H9 (cell line): ENCODE data around the gene CDK14. TPM values are rescaled to one million over a fixed set of nuclear protein-coding genes. Genes with fewer than 3 reads are reported as not detected.

Experiments
- DNase-seq: peaks from one replicate; pipeline ENCODE4 v3.0.0-alpha.2; 2017
- H2AFZ ChIP-seq: one replicate; pipeline ENCODE4 v1.6.1; 2013; ENCODE audit warnings: mild to moderate bottlenecking, low read length, control low read depth, moderate library complexity
- H2AK5ac ChIP-seq: 2 replicates; pipeline ENCODE4 v1.6.1; 2013; ENCODE audit warnings: low read length, control low read depth, mixed read lengths; ENCODE audit not compliant: insufficient read length
- H2BK120ac ChIP-seq: one replicate; pipeline ENCODE4 v1.6.1; 2013; ENCODE audit warnings: low read depth, mild to moderate bottlenecking, low read length, control low read depth, inconsistent platforms; ENCODE audit not compliant: poor library complexity, severe bottlenecking
- H2BK12ac ChIP-seq: 2 replicates; pipeline ENCODE4 v1.6.1; 2013; ENCODE audit warnings: low read length, control low read depth, mixed read lengths, low read depth; ENCODE audit not compliant: insufficient read length
- H2BK15ac ChIP-seq: 2 replicates; pipeline ENCODE4 v1.6.1; 2013; ENCODE audit warnings: low read depth, low read length, control low read depth
- H2BK20ac ChIP-seq: one replicate; pipeline ENCODE4 v1.6.1; 2013; ENCODE audit warnings: low read depth, mild to moderate bottlenecking, low read length, control low read depth, inconsistent platforms; ENCODE audit not compliant: poor library complexity, severe bottlenecking
- H2BK5ac ChIP-seq: 2 replicates; pipeline ENCODE4 v1.6.1; 2013; ENCODE audit warnings: low read length, control low read depth, mixed read lengths; ENCODE audit not compliant: insufficient read length
- H3K14ac ChIP-seq: 2 replicates; pipeline ENCODE4 v1.6.1; 2013; ENCODE audit warnings: low read length, control low read depth; ENCODE audit not compliant: insufficient read depth
- H3K18ac ChIP-seq: 2 replicates; pipeline ENCODE4 v1.6.1; 2013; ENCODE audit warnings: low read depth, mild to moderate bottlenecking, mixed read lengths, low read length, control low read depth; ENCODE audit not compliant: insufficient read length
- H3K23ac ChIP-seq: 2 replicates; pipeline ENCODE4 v1.6.1; 2013; ENCODE audit warnings: low read length, control low read depth, mixed read lengths, low read depth; ENCODE audit not compliant: insufficient read length
- H3K23me2 ChIP-seq: 2 replicates; pipeline ENCODE4 v1.6.1; 2013; ENCODE audit warnings: low read depth, mild to moderate bottlenecking, mixed read lengths, low read length, control low read depth; ENCODE audit not compliant: insufficient read length, poor library complexity, severe bottlenecking
- H3K27ac ChIP-seq: 2 replicates; pipeline ENCODE4 v1.5.1; 2013; ENCODE audit warnings: low read length, control low read depth, mixed read lengths, low read depth; ENCODE audit not compliant: insufficient read length
- H3K27me3 ChIP-seq: 2 replicates; pipeline ENCODE4 v1.6.1; 2013; ENCODE audit warnings: low read length, control low read depth, inconsistent platforms; ENCODE audit not compliant: insufficient read depth
- H3K4ac ChIP-seq: 2 replicates; pipeline ENCODE4 v1.6.1; 2013; ENCODE audit warnings: low read depth, mild to moderate bottlenecking, control low read depth, inconsistent platforms, low read length, moderate library complexity
- H3K4me1 ChIP-seq: 2 replicates; pipeline ENCODE4 v1.6.1; 2013; ENCODE audit warnings: low read length, control low read depth, inconsistent platforms; ENCODE audit not compliant: insufficient read depth
- H3K4me2 ChIP-seq: 2 replicates; pipeline ENCODE4 v1.6.1; 2013; ENCODE audit warnings: low read length, control low read depth, mixed read lengths; ENCODE audit not compliant: insufficient read length, insufficient read depth
- H3K56ac ChIP-seq: 2 replicates; pipeline ENCODE4 v1.6.1; 2013; ENCODE audit warnings: low read depth, mild to moderate bottlenecking, mixed read lengths, low read length, control low read depth; ENCODE audit not compliant: insufficient read length
- H3K79me1 ChIP-seq: 2 replicates; pipeline ENCODE4 v1.6.1; 2013; ENCODE audit warnings: low read depth, mild to moderate bottlenecking, moderate library complexity, low read length, control low read depth, inconsistent platforms; ENCODE audit not compliant: insufficient read depth, poor library complexity, severe bottlenecking
- H3K79me2 ChIP-seq: 2 replicates; pipeline ENCODE4 v1.6.1; 2013; ENCODE audit warnings: low read length, control low read depth, inconsistent platforms; ENCODE audit not compliant: insufficient read depth
- H3K9ac ChIP-seq: 2 replicates; pipeline ENCODE4 v1.6.1; 2013; ENCODE audit warnings: low read length, control low read depth, mixed read lengths; ENCODE audit not compliant: insufficient read length; ENCODE audit errors: extremely low read depth
- H3K9me3 ChIP-seq: one replicate; pipeline ENCODE4 v1.6.1; 2013; ENCODE audit warnings: low read depth, low read length, inconsistent platforms; ENCODE audit not compliant: control insufficient read depth
- H3T11ph ChIP-seq: one replicate; pipeline ENCODE4 v1.6.1; 2013; ENCODE audit warnings: mild to moderate bottlenecking, low read length, control low read depth, inconsistent platforms
- H4K20me1 ChIP-seq: one replicate; pipeline ENCODE4 v1.6.1; 2013; ENCODE audit not compliant: control insufficient read depth, insufficient read length, insufficient read depth
- H4K5ac ChIP-seq: 2 replicates; pipeline ENCODE4 v1.6.1; 2013; ENCODE audit warnings: low read depth, mild to moderate bottlenecking, mixed read lengths, low read length, control low read depth; ENCODE audit not compliant: insufficient read length
- H4K8ac ChIP-seq: replicated peaks from 2 replicates; pipeline ENCODE4 v1.6.1; 2013; ENCODE audit warnings: low read length, control low read depth, mixed read lengths, low read depth; ENCODE audit not compliant: insufficient read length
- H4K91ac ChIP-seq: 2 replicates; pipeline ENCODE4 v1.6.1; 2013; ENCODE audit warnings: low read depth, mild to moderate bottlenecking, moderate library complexity, mixed read lengths, low read length, control low read depth; ENCODE audit not compliant: insufficient read length
- H3K27ac Mint-ChIP-seq, 3 experiments: 2 replicates in 2 of 3; 3 replicates in 1 of 3; pipeline ENCODE4 v1.8.0; 2020 to 2021; ENCODE audit warnings: mixed read lengths in 3 of 3, mild to moderate bottlenecking in 1 of 3, moderate library complexity in 1 of 3
- H3K27me3 Mint-ChIP-seq: 2 replicates; pipeline ENCODE4 v1.8.0; 2021; ENCODE audit warnings: low read depth, mild to moderate bottlenecking, moderate library complexity, mixed read lengths
- H3K36me3 Mint-ChIP-seq, 3 experiments: 2 replicates in 2 of 3; 3 replicates in 1 of 3; pipeline ENCODE4 v1.8.0; 2020 to 2021; ENCODE audit warnings: low read depth in 3 of 3, mixed read lengths in 3 of 3; ENCODE audit not compliant: insufficient read depth in 1 of 3
- H3K4me1 Mint-ChIP-seq, 2 experiments: 2 replicates each; pipeline ENCODE4 v1.8.0; 2020; ENCODE audit warnings: mixed read lengths in 2 of 2
- H3K4me3 Mint-ChIP-seq, 2 experiments: 2 replicates in 1 of 2; 3 replicates in 1 of 2; pipeline ENCODE4 v1.8.0; 2020 to 2021; ENCODE audit warnings: mild to moderate bottlenecking in 2 of 2, mixed read lengths in 2 of 2, moderate library complexity in 1 of 2
- H3K9me3 Mint-ChIP-seq, 2 experiments: 2 replicates in 1 of 2; 3 replicates in 1 of 2; pipeline ENCODE4 v1.8.0; 2020; ENCODE audit warnings: mild to moderate bottlenecking in 2 of 2, mixed read lengths in 2 of 2, moderate library complexity in 1 of 2
- CTCF ChIP-seq: fragments of 200-600 bp; sonication (generic); conservative IDR thresholded peaks from 3 replicates; pipeline ENCODE4 v1.8.0; 2021; ENCODE audit warnings: antibody characterized with exemption, mild to moderate bottlenecking
- WGBS: extraction: QIAGEN DNeasy Blood & Tissue Kit; methylation state at CpG from one replicate; pipeline ENCODE4 v1.1.7; 2013; ENCODE audit warnings: missing lambda C conversion rate, low lambda C conversion rate, mixed read lengths; ENCODE audit not compliant: insufficient read length; ENCODE audit errors: extremely low coverage; 5-methylcytosine and 5-hydroxymethylcytosine counted together
- total RNA-seq: library from RNA; stranded (reverse); gene quantifications from 2 replicates; pipeline ENCODE4 v1.2.1, GENCODE V29; 2021

CDK14 gene
- total RNA-seq, 1 experiment from 2014 or later: 23.9 TPM

DNA sequence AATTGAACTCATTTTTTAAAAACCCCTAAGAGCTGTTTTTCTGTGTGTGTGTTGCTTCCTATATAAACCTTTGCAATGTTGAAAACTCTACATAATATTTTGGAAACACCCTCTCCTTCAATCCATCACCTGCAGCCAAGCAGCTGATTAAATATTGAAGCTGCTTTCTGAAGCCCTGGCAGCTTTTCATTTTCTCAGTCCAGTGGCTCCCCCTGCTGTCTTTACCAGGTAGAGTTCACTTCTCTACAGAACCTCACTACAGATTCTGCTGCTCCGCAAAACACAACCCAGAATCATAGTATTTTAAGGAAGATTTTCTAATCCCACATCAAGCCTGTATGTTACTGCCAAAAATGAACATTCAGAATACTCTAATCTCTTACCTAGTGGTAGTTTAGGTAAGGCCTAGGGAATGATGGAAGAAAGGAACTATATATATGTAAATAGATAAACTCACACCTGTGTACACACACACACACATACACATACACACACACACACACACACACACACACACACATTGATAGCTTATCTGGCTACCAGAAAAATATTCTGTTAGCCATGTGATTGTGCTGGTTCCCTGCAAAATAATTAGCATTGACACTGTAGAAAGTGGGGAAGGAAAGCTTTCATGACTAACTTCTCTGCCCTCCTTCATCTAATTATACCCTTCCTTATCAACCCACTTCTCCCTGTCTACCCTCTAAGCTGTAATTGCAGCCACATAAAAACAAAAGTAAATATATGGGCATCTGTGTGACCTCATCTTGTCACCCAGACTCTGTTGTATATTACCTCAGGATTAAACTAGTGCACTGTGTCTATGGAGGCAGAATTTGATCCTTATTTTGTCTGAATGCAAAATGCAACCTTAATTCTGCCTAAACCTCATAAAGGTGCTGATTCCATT, 438.6 kb downstream of the CDK14 start:
- Mint-ChIP-seq H3K27ac (no peak overlapping the region), H3K36me3 (peaks cover 5 to 11% (median 9%) of the 10 kb centered on the region in 3 experiments; a peak in 6 of 7 replicates), H3K9me3 (peaks cover 5% of the 10 kb centered on the region in 2 experiments; a peak in 3 of 5 replicates), H3K4me3 (no peak overlapping the region), H3K4me1 (peaks cover 38 to 47% of the 10 kb centered on the region in 2 experiments), H3K27me3 (no peaks in the 10 kb centered on the region)
- Histone ChIP-seq H2BK5ac (no peak overlapping the region), H2BK15ac (no peak overlapping the region), H4K8ac (no peak overlapping the region), H2BK120ac (no peak overlapping the region), H2BK12ac (no peak overlapping the region), H3K4me1 (peaks cover 12% of the 10 kb centered on the region; the same call in 1 of the 2 replicates), H4K20me1 (no peaks in the 10 kb centered on the region), H3K23ac (no peak overlapping the region), H3K79me1 (no peaks in the 10 kb centered on the region), H3K18ac (no peak overlapping the region), H3K9ac (no peak overlapping the region), H3K23me2 (no peaks in the 10 kb centered on the region), H2BK20ac (no peak overlapping the region), H3K27ac (no peak overlapping the region), H3K79me2 (no peaks in the 10 kb centered on the region), H2AK5ac (no peak overlapping the region), H3K4me2 (no peak overlapping the region), H4K91ac (no peak overlapping the region), H3K56ac (no peak overlapping the region), H3K9me3 (no peaks in the 10 kb centered on the region), H2AFZ (no peak overlapping the region), H4K5ac (no peak overlapping the region), H3K27me3 (no peaks in the 10 kb centered on the region), H3T11ph (no peak overlapping the region), H3K4ac (no peak overlapping the region), H3K14ac (no peak overlapping the region)
- DNase-seq: peak; percentile 53
- no CpG with 5 or more reads among the region's 1 CpG for WGBS
- peak; percentile 85 for TF ChIP-seq CTCF
